Measurements from ENCODE around the gene SSC5D. TPM values are rescaled to one million over a fixed set of nuclear protein-coding genes. Genes with fewer than 3 reads are reported as not detected.

SSC5D gene
- total RNA-seq, 1 experiment from 2014 or later: 1.5 TPM

- Histone ChIP-seq H3K9ac (ENCODE audit: low read length) (no peak overlapping the region), H3K79me2 (ENCODE audit: insufficient read depth, low read length) (no peaks in the 10 kb centered on the region), H3K4me2 (ENCODE audit: low read length) (no peak overlapping the region), H2AFZ (ENCODE audit: low read depth, low read length, poor library complexity, severe bottlenecking) (no peak overlapping the region), H3K27me3 (ENCODE audit: insufficient read depth, low read length) (no peaks in the 10 kb centered on the region), H3K4me3 (replicated peaks in 1 of 2; ENCODE audit: low read depth in 1 of 2, low read length in 2 of 2) (no peak overlapping the region), H3K36me3 (ENCODE audit: control insufficient read depth in 1 of 2, insufficient read depth in 2 of 2, low read length in 2 of 2) (no peaks in the 10 kb centered on the region), H3K9me3 (ENCODE audit: control insufficient read depth in 1 of 2, insufficient read depth in 1 of 2, low read depth in 1 of 2, low read length in 2 of 2) (no peaks in the 10 kb centered on the region), H3K4me1 (ENCODE audit: control insufficient read depth in 1 of 2, insufficient read depth in 2 of 2, low read length in 2 of 2) (peaks cover 0 to 4% of the 10 kb centered on the region in 2 experiments; a peak in 1 of 4 replicates), H4K20me1 (ENCODE audit: insufficient read depth) (no peaks in the 10 kb centered on the region), H3K27ac (ENCODE audit: low read depth, low read length) (no peak overlapping the region), H3K9me2 (ENCODE audit: insufficient read depth) (no peaks in the 10 kb centered on the region)
- TF ChIP-seq, protein P1, sequence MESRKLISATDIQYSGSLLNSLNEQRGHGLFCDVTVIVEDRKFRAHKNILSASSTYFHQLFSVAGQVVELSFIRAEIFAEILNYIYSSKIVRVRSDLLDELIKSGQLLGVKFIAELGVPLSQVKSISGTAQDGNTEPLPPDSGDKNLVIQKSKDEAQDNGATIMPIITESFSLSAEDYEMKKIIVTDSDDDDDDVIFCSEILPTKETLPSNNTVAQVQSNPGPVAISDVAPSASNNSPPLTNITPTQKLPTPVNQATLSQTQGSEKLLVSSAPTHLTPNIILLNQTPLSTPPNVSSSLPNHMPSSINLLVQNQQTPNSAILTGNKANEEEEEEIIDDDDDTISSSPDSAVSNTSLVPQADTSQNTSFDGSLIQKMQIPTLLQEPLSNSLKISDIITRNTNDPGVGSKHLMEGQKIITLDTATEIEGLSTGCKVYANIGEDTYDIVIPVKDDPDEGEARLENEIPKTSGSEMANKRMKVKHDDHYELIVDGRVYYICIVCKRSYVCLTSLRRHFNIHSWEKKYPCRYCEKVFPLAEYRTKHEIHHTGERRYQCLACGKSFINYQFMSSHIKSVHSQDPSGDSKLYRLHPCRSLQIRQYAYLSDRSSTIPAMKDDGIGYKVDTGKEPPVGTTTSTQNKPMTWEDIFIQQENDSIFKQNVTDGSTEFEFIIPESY (IDR thresholded peaks at IDR 0.05; ENCODE audit: extremely low read depth, insufficient replicate concordance, low read length): no peak
- TF ChIP-seq, protein P2, sequence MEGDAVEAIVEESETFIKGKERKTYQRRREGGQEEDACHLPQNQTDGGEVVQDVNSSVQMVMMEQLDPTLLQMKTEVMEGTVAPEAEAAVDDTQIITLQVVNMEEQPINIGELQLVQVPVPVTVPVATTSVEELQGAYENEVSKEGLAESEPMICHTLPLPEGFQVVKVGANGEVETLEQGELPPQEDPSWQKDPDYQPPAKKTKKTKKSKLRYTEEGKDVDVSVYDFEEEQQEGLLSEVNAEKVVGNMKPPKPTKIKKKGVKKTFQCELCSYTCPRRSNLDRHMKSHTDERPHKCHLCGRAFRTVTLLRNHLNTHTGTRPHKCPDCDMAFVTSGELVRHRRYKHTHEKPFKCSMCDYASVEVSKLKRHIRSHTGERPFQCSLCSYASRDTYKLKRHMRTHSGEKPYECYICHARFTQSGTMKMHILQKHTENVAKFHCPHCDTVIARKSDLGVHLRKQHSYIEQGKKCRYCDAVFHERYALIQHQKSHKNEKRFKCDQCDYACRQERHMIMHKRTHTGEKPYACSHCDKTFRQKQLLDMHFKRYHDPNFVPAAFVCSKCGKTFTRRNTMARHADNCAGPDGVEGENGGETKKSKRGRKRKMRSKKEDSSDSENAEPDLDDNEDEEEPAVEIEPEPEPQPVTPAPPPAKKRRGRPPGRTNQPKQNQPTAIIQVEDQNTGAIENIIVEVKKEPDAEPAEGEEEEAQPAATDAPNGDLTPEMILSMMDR (IDR thresholded peaks at IDR 0.05 in 2 of 3, conservative IDR thresholded peaks at IDR 0.05 in 1 of 3; ENCODE audit: borderline replicate concordance in 1 of 3, insufficient read depth in 1 of 3, low read depth in 2 of 3, low read length in 2 of 3): no peak
- TF ChIP-seq CBX3 (IDR thresholded peaks at IDR 0.05; ENCODE audit: low read depth) (no peak), POLR2AphosphoS5 (IDR thresholded peaks at IDR 0.05; ENCODE audit: low read depth, low read length) (no peak), EGR1 (IDR thresholded peaks at IDR 0.05; ENCODE audit: low read depth) (no peak), SRF (IDR thresholded peaks at IDR 0.05; ENCODE audit: low read depth) (no peak), EZH2 (IDR thresholded peaks at IDR 0.05) (no peak), ZFX (IDR thresholded peaks at IDR 0.05) (no peak), POLR2A (IDR thresholded peaks at IDR 0.05; ENCODE audit: borderline replicate concordance, extremely low read depth, insufficient read depth, insufficient read length) (no peak)
- ChIA-PET CTCF (no interaction called here), RAD21 (ENCODE audit: low non-redundant PET in 1 of 2, low total read pairs in 2 of 2, uncharacterized antibody in 2 of 2, unreplicated experiment in 2 of 2) (no interaction called here), POLR2A (no interaction called here)
- ATAC-seq: no peak
- no TSS peak for BruUV-seq (replicated peaks)
- no peak for DNase-seq (ENCODE audit: low read depth, low spot score)
- intact Hi-C loops (cut with micrococcal nuclease): no loop called here
Measured at GRCh38 chr19:55502197-55502952, 14.1 kb downstream of the SSC5D start.
